Measurements from ENCODE around the gene CDK13.

DNA sequence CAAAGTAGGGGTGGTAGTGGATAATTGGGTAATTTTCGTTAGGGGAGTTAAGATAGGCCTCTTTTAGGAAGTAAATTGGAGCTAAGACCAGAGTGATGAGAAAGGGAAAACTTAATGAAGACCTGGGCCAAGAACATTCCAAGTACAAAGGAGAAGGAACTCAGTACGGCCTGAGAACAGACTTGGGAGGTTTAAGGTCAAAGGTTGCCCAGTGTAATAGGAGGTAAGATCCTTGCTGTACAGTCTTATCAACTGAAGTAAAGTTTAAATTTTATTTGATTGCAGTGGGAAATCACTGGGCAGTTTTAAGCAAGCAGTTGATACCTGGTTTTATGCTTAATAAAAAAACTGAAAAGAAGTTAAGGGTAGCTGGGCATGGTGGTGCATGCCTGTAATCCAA lies 108.0 kb downstream of the CDK13 start:
- TF ChIP-seq, protein P1, sequence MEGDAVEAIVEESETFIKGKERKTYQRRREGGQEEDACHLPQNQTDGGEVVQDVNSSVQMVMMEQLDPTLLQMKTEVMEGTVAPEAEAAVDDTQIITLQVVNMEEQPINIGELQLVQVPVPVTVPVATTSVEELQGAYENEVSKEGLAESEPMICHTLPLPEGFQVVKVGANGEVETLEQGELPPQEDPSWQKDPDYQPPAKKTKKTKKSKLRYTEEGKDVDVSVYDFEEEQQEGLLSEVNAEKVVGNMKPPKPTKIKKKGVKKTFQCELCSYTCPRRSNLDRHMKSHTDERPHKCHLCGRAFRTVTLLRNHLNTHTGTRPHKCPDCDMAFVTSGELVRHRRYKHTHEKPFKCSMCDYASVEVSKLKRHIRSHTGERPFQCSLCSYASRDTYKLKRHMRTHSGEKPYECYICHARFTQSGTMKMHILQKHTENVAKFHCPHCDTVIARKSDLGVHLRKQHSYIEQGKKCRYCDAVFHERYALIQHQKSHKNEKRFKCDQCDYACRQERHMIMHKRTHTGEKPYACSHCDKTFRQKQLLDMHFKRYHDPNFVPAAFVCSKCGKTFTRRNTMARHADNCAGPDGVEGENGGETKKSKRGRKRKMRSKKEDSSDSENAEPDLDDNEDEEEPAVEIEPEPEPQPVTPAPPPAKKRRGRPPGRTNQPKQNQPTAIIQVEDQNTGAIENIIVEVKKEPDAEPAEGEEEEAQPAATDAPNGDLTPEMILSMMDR (conservative IDR thresholded peaks at IDR 0.05; ENCODE audit: low read depth, low read length): no peak
- TF ChIP-seq EZH2phosphoT487 (IDR thresholded peaks at IDR 0.05; ENCODE audit: borderline replicate concordance, low read length): no peak
